Activated T-helper 2 cell treated with anti-CD3 and anti-CD28 coated beads, Interferon-gamma antibody, Interleukin-2, Interleukin-4, amounts not matched to agents 10 μg/mL and 5 μg/mL and 100 μg/mL, durations not matched to agents 14 hours and 24 hours and 36 hours (primary cell): ENCODE measurements around the gene ZBTB16. TPM values are rescaled to one million over a fixed set of nuclear protein-coding genes. Genes with fewer than 3 reads are reported as not detected.

Experiments
- DNase-seq: peaks from one replicate; pipeline ENCODE4 v3.0.0; 2021; ENCODE audit warnings: low spot score
- H3K27ac Mint-ChIP-seq: one replicate; pipeline ENCODE4 v1.8.0; 2021; ENCODE audit warnings: mixed read lengths
- H3K27me3 Mint-ChIP-seq: one replicate; pipeline ENCODE4 v1.8.0; 2021; ENCODE audit warnings: low read depth, mixed read lengths
- H3K36me3 Mint-ChIP-seq: one replicate; pipeline ENCODE4 v1.8.0; 2021; ENCODE audit warnings: low read depth, mixed read lengths
- H3K4me1 Mint-ChIP-seq: one replicate; pipeline ENCODE4 v1.8.0; 2021; ENCODE audit warnings: low read depth, mixed read lengths
- H3K4me3 Mint-ChIP-seq: one replicate; pipeline ENCODE4 v1.8.0; 2021; ENCODE audit warnings: low read depth, mild to moderate bottlenecking, moderate library complexity, mixed read lengths
- H3K9me3 Mint-ChIP-seq: one replicate; pipeline ENCODE4 v1.8.0; 2021; ENCODE audit warnings: mixed read lengths
- intact Hi-C: fragments of 100-400 bp; cut with micrococcal nuclease; formaldehyde crosslinking; loops from one replicate; pipeline ENCODE4 v1.15.1; 2023
- total RNA-seq: library from RNA; stranded (reverse); gene quantifications from 2 replicates; pipeline ENCODE4 v1.2.3, GENCODE V29; 2022

The ZBTB16 gene
- total RNA-seq, 1 donor from 2014 or later = 2.9 TPM

DNA sequence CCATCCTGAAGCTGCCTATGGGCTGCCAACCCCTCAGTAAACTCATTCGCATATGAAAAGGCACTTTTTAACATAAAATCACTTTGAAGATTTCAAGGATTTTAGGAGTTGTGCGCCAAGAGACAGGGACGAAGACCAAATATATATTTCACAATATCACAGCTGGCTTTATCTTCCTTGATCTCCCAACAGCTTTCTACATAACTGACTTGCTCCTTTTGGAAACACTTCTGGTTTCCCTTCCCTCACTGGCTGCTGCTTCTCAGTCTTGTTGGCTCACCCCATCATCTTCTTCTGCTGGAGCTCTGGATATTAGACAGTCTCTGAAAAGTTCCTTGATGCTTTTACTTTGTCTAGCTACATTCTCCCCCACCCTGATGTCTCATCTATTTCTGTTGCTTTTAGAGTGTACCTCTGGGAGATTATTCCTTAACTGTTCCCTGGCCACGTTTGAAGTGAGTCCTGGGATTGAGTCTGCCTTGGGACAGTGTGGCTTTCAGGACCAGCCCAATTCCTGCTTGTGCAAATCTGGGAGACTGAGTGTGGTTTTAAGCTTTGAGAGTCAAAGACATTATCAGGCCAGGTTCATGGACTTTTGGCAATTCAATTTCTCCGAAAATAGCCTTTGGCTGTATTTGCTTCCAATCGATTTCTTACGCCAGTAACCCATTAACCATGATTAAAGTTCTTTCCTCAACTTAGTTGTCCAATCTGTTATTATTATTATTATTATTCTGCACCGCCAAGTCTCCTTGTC is 205.8 kb downstream of the ZBTB16 start:
- no peak overlapping the region for H3K27ac Mint-ChIP-seq
- H3K4me1 Mint-ChIP-seq = no peaks in the 10 kb centered on the region
- H3K36me3 Mint-ChIP-seq = no peaks in the 10 kb centered on the region
- no peak overlapping the region for H3K4me3 Mint-ChIP-seq
- H3K9me3 Mint-ChIP-seq = no peaks in the 10 kb centered on the region
- H3K27me3 Mint-ChIP-seq = peaks cover 11% of the 10 kb centered on the region
- intact Hi-C loops = no loop called here
- DNase-seq = no peak

DNA sequence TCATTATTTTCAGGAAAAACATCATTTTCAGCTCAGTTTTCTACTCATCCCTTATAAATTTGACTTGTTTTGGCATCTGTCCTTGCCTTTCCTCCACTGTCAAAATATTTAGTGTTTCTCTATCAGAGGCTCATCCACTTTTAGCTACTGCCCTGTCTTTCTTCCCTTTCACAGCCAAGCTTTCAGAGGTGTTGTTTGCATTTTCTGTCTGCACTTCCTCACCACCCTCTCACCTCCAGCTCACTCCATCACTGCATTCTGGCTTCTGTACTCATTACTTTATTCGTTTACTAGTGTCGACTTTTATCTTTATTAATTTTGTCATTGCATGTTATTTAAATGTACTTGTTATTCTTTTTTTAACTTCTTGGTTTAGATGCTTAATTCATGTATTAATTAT is 210.0 kb downstream of the ZBTB16 start:
- Mint-ChIP-seq H3K4me1 (no peaks in the 10 kb centered on the region), H3K9me3 (no peaks in the 10 kb centered on the region), H3K27ac (no peak overlapping the region), H3K36me3 (no peaks in the 10 kb centered on the region), H3K4me3 (no peak overlapping the region), H3K27me3 (peaks cover 25% of the 10 kb centered on the region)
- intact Hi-C loops = no loop called here
- no peak for DNase-seq

DNA sequence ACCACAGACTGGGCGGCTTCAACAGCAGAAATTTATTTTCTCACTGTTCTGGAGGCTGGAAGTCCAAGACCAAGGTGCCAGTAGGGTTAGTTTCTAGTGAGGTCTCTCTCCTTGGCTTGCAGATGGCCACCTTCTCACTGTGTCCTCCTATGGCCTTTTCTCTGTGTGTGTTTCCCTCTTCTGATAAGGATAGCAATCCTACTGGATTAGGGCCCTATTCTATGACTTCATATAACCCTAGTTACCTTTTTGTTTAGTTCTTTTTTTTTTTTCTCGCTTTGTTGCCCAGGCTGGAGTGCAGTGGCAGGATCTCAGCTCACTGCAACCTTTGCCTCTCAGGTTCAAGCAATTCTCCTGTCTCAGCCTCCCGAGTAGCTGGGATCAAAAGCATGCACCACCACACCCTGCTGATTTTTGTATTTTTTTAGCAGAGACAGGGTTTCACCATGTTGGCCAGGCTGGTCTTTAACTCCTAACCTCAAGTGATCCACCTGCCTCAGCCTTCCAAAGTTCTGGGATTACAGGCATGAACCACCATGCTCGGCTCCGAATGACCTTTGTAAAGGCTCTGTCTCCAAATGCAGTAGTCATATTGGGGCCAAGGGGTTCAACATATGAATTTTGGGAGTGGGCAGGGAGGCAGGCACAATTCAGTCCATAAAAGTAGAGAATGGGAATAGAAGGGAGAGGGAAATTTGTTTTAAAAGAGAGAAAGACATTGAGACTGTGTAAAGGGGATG is 211.2 kb downstream of the ZBTB16 start:
- H3K4me1 Mint-ChIP-seq = no peaks in the 10 kb centered on the region
- no peak overlapping the region for H3K27ac Mint-ChIP-seq
- no peak overlapping the region for H3K4me3 Mint-ChIP-seq
- DNase-seq = no peak
- no peaks in the 10 kb centered on the region for H3K36me3 Mint-ChIP-seq
- no peaks in the 10 kb centered on the region for H3K9me3 Mint-ChIP-seq
- intact Hi-C loops = no loop called here
- peaks cover 26% of the 10 kb centered on the region for H3K27me3 Mint-ChIP-seq

DNA sequence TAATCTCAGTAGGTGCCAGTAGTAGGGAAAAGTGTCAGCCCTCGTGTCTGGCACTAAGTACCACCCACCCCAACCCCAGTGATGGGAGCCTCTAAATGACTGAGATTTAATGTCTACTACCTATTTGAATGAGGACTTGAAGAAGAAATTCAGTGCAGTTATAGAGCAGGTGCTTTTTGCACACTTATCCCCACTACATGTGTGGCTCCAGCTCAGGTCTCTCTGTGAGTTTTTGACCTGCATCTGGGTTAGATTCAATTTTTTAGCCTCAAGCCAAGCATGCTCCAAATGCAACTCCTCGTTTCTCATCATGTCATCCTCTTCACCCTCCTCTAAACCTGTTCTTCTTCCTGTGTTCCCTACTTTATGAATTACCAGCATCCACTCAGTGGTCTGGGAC is 211.8 kb downstream of the ZBTB16 start:
- Mint-ChIP-seq H3K27ac (no peak overlapping the region), H3K9me3 (no peaks in the 10 kb centered on the region), H3K4me1 (no peaks in the 10 kb centered on the region), H3K4me3 (no peak overlapping the region), H3K36me3 (no peaks in the 10 kb centered on the region), H3K27me3 (peaks cover 24% of the 10 kb centered on the region)
- intact Hi-C loops = no loop called here
- no peak for DNase-seq

DNA sequence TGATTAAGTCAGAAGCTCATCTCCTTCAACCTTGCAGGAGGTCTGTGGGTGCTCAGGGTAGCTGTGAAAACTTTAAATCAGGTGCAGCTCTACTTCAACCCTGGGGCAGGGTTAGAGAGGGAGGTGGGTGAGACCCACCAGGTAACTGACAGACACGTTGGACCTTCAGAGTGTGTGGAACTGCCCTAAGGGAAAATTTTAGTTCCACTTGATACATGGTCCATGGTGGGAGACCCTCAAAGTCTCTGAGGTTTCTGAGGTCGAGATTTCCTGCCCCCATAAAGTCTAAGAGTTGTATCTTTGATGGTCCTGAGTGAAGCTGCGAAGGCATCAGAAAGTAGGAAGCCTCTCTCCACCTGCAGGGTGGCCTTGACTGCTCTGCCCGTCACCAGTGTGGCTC is 212.8 kb downstream of the ZBTB16 start:
- intact Hi-C loops = no loop called here
- no peak overlapping the region for H3K4me3 Mint-ChIP-seq
- no peak for DNase-seq
- no peak overlapping the region for H3K27ac Mint-ChIP-seq
- H3K9me3 Mint-ChIP-seq = no peaks in the 10 kb centered on the region
- no peaks in the 10 kb centered on the region for H3K4me1 Mint-ChIP-seq
- H3K27me3 Mint-ChIP-seq = peaks cover 27% of the 10 kb centered on the region
- no peaks in the 10 kb centered on the region for H3K36me3 Mint-ChIP-seq

DNA sequence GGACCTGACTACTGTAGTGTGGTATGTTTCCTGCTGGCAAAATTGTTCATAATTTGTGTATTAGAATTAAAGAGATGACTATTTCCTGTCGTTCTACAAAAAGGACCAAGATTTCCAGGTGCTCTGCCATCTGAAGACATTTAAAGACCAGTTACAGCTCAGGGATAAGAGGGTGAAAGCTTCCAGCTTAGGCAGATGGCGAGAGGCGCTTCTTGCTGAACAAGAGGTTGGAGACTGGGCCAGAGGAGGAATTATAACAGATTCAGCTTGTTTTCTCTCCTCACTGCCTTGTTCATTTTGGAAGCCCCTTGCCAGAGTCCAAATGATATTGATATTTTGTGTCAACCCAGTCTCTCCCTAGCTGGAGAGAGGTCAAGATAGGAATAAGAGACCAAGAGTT is 213.6 kb downstream of the ZBTB16 start:
- Mint-ChIP-seq H3K4me3 (no peak overlapping the region), H3K9me3 (no peaks in the 10 kb centered on the region), H3K36me3 (no peaks in the 10 kb centered on the region), H3K27me3 (peaks cover 22% of the 10 kb centered on the region), H3K27ac (no peak overlapping the region), H3K4me1 (no peaks in the 10 kb centered on the region)
- intact Hi-C loops = no loop called here
- DNase-seq = no peak

DNA sequence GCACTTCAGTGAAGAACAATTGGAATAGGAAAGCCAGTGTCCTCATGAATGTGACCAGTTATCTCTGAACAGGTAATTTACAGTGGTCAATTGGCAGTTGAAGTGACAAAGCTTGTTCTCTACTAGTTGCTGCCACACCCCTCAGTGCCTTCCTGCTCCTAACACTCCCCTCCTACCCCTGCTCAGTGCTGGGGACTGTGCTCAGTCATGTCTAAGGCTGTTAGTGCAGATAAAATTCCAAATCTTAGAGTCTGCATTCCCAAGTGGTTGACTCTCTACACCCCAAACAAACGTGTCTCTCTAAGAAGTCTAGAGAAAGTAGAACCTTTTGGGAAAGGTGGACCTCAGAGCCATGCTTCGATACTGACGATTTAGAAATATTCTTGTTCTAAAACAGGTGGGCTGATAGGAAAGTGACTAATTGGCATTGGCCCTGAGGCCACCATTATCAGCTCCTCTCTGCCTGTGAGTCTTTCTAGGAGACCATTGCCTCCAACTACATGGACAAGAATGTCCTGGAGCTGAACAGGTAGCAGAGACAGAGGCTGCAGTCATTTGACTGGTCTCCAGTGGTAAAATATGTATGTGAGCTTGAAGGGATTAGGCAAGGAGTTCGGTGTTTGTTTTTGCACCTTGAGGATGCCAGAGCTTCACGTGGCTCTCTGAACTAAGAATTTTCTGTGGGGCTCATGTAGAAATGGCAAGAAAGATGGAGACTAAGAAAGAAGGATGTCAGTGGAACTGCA is 214.6 kb downstream of the ZBTB16 start:
- Mint-ChIP-seq H3K27ac (no peak overlapping the region), H3K4me3 (no peak overlapping the region), H3K9me3 (no peaks in the 10 kb centered on the region), H3K27me3 (peaks cover 24% of the 10 kb centered on the region), H3K36me3 (no peaks in the 10 kb centered on the region), H3K4me1 (no peaks in the 10 kb centered on the region)
- intact Hi-C loops = no loop called here
- no peak for DNase-seq

DNA sequence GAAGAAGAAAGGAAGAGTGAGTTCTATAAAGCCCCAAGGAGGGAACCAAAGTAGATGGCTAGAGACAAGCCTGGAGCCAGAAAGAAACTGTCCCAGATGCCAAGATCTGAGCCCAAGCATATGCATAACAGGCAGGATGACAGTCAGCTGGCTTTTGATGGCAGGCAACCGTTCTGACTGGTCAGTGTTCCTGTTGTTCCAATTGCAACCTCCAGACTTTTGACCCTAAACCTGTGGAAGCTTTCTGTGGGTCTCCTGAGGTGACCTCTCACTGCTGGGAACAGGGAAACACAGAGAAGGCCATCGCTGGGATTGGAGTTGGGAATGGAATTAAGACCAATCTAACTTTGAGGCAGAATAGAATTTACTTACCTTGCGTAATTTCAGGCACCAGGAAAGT is 215.1 kb downstream of the ZBTB16 start:
- Mint-ChIP-seq H3K27me3 (peaks cover 26% of the 10 kb centered on the region), H3K36me3 (no peaks in the 10 kb centered on the region), H3K4me1 (no peaks in the 10 kb centered on the region)

DNA sequence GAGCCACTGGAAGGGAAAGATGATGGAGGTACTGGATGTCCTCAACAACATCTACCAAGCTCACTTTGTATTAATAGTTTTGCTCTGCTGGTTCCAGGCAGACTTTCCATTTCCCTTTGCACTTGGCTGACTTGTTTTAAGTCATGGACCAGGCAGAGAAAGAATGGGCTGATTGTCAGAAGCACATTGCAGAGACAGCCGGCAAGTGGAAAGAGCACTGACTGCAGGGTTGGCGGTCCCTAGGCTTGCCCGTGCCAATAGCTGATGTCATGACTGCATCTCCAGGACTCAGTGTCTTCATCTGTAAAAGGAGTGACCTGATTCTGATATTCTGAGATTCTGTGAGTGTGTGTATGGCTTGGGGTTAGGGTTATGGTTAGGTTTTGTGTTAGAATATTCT is 215.8 kb downstream of the ZBTB16 start:
- Mint-ChIP-seq H3K27ac (no peak overlapping the region), H3K9me3 (no peaks in the 10 kb centered on the region), H3K4me3 (no peak overlapping the region), H3K4me1 (no peaks in the 10 kb centered on the region), H3K36me3 (no peaks in the 10 kb centered on the region), H3K27me3 (peaks cover 29% of the 10 kb centered on the region)
- intact Hi-C loops = no loop called here
- DNase-seq = no peak

More for the DNA sequence above, 215.1 kb downstream of the ZBTB16 start:
- no peak for DNase-seq
- Mint-ChIP-seq H3K9me3 (no peaks in the 10 kb centered on the region), H3K4me3 (no peak overlapping the region), H3K27ac (no peak overlapping the region)
- intact Hi-C loops = no loop called here

DNA sequence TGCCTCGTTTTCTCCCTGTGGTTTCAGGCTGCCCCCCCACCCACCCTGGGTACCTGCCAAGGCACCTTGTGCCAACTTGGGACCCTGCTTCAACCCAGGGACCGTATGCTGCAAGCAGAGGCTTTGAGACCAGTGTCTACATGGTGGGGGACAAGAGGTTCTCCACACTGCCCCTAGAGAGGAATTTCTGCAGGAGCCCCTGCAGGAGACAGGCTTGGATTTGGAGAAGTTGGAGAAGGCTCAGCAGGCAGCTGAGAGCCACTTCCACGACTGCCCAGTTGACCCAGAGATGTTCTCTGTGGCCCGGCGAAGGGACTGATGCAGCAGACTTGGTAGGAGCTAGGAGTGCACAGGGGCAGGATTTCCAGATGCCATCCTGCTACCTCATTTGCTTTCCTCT is 216.6 kb downstream of the ZBTB16 start:
- H3K4me3 Mint-ChIP-seq = no peak overlapping the region
- H3K27me3 Mint-ChIP-seq = peaks cover 24% of the 10 kb centered on the region
- H3K9me3 Mint-ChIP-seq = no peaks in the 10 kb centered on the region
- intact Hi-C loops = no loop called here
- no peak for DNase-seq
- no peaks in the 10 kb centered on the region for H3K36me3 Mint-ChIP-seq
- H3K27ac Mint-ChIP-seq = no peak overlapping the region
- H3K4me1 Mint-ChIP-seq = no peaks in the 10 kb centered on the region

GRCh38 chr11:114277637-114278341 is 218.3 kb downstream of the ZBTB16 start:
- Mint-ChIP-seq H3K27ac (no peak overlapping the region), H3K9me3 (no peaks in the 10 kb centered on the region), H3K27me3 (peaks cover 26% of the 10 kb centered on the region), H3K4me3 (no peak overlapping the region), H3K4me1 (no peaks in the 10 kb centered on the region), H3K36me3 (no peaks in the 10 kb centered on the region)
- intact Hi-C loops = no loop called here
- DNase-seq = no peak

DNA sequence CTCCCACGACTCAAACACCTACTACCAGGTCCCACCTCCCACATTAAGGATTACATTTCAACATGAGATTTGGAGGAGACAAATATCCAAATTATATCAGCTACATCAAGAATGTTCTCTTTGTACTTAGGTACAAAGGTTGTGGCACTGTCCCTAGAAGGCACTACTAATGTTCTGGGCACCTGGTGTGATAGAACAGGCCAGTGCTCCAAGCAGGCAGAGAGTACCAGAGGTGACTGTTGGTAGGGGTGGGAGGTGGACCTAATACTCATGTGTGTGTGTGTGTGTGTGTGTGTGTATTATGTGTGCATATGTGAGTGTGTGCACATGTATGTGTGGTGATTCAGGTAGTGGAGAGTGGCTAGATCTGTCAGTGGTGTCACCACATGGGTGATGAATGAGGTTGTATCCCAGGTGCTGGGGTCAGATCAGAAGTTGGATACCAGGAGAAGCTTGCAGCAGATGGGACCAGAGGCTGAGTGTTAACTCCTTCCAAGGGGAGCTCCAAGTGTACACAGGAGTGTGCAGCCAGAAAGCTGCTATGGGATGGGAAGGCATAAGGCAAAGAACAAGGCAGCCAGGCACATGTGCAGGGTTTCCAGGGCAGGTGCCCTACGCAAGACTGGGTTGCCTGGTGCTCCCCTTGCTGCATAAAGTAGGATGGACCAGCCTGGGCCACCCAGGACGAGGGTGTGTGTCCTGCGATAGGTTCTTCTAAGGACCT is 219.0 kb downstream of the ZBTB16 start:
- Mint-ChIP-seq H3K4me1 (no peaks in the 10 kb centered on the region), H3K27me3 (peaks cover 26% of the 10 kb centered on the region), H3K36me3 (no peaks in the 10 kb centered on the region), H3K9me3 (no peaks in the 10 kb centered on the region), H3K4me3 (no peak overlapping the region), H3K27ac (no peak overlapping the region)
- DNase-seq = no peak
- intact Hi-C loops = no loop called here
